HepG2 (cell line): ENCODE measurements around the gene PPM1F. TPM values are rescaled to one million over a fixed set of nuclear protein-coding genes. Genes with fewer than 3 reads are reported as not detected.

Source experiments
- ATAC-seq: fragments of 200-7000 bp; cut with Tn5 transposase; 3 replicates; pipeline ENCODE4 v1.9.1; 2020; ENCODE audit warnings: mild to moderate bottlenecking, moderate library complexity
- BruUV-seq: library from RNA; stranded (reverse); fragments of 400-500 nt; replicated peaks from 2 replicates; lab custom pipeline; 2021; lab: Mats Ljungman, UMichigan
- CTCF ChIA-PET: fragments of 300-600 bp; formaldehyde crosslinking; extraction: SDS; loops from one replicate; lab custom pipeline; 2021; ENCODE audit warnings: low total read pairs, inconsistent platforms, low intra/inter-chr PET ratio; lab: Yijun Ruan, JAX
- POLR2A ChIA-PET: fragments of 350-600 bp; sonication (Branson Sonifier 250); formaldehyde crosslinking; loops from one replicate; lab custom pipeline; 2020; ENCODE audit warnings: antibody characterized with exemption, inconsistent platforms; lab: Yijun Ruan, JAX
- DNase-seq: peaks from one replicate; pipeline ENCODE4 v3.0.0-alpha.2; 2015; ENCODE audit warnings: low spot score
- FAIRE-seq: peaks from 3 replicates; lab custom pipeline; 2011; peaks lifted over from hg19 to GRCh38; lab: Jason Lieb, UNC
- H2AFZ ChIP-seq: one replicate; pipeline ENCODE4 v1.6.1; 2011; ENCODE audit warnings: low read length, inconsistent platforms
- H3K27ac ChIP-seq: fragments of 300-600 bp; 3 replicates; pipeline ENCODE4 v1.8.0; 2011; ENCODE audit warnings: mixed run types, mild to moderate bottlenecking, mixed read lengths, low read length, inconsistent platforms; ENCODE audit not compliant: insufficient read depth; ENCODE audit errors: extremely low read length
- H3K27me3 ChIP-seq, 2 experiments: fragments of 200-600 bp in 1 of 2; 2 replicates in 1 of 2; 3 replicates in 1 of 2; pipeline versions ENCODE4 v1.6.0 to v1.8.0; 2011; ENCODE audit warnings: low read length in 2 of 2, mild to moderate bottlenecking in 2 of 2, moderate library complexity in 2 of 2, inconsistent platforms in 1 of 2; ENCODE audit not compliant: insufficient read depth in 2 of 2, control insufficient read depth in 1 of 2
- H3K36me3 ChIP-seq, 2 experiments: fragments of 200-600 bp in 1 of 2; replicated peaks in 1 of 2; 2 replicates in 1 of 2; 3 replicates in 1 of 2; pipeline versions ENCODE4 v1.5.1 to v1.8.0; 2011; ENCODE audit warnings: low read length in 2 of 2, inconsistent platforms in 1 of 2; ENCODE audit not compliant: insufficient read depth in 2 of 2, control insufficient read depth in 1 of 2
- H3K4me1 ChIP-seq: 2 replicates; pipeline ENCODE4 v1.5.1; 2012; ENCODE audit warnings: low read length, inconsistent platforms; ENCODE audit not compliant: insufficient read depth
- H3K4me2 ChIP-seq: 2 replicates; pipeline ENCODE4 v1.6.0; 2011; ENCODE audit warnings: low read depth, low read length, inconsistent platforms
- H3K4me3 ChIP-seq, 3 experiments: fragments of 200-600 bp in 1 of 3; sonication (generic), shearing (Covaris generic) in 1 of 3; replicated peaks in 1 of 3; 2 replicates each; pipeline ENCODE4 v1.5.1; 2011 to 2016; ENCODE audit warnings: low read length in 3 of 3, inconsistent platforms in 2 of 3, low read depth in 2 of 3, mild to moderate bottlenecking in 2 of 3, control low read depth in 1 of 3, mixed read lengths in 1 of 3; ENCODE audit not compliant: insufficient read depth in 1 of 3
- H3K79me2 ChIP-seq: one replicate; pipeline ENCODE4 v1.6.1; 2011; ENCODE audit warnings: low read length, inconsistent platforms; ENCODE audit not compliant: insufficient read depth
- H3K9ac ChIP-seq: 2 replicates; pipeline ENCODE4 v1.6.0; 2011; ENCODE audit warnings: mild to moderate bottlenecking, low read depth, low read length, inconsistent platforms; ENCODE audit not compliant: insufficient read depth
- H3K9me3 ChIP-seq: 2 replicates; pipeline ENCODE4 v1.5.1; 2012; ENCODE audit warnings: mild to moderate bottlenecking, low read length
- H4K20me1 ChIP-seq: 2 replicates; pipeline ENCODE4 v1.6.0; 2011; ENCODE audit warnings: inconsistent platforms, mild to moderate bottlenecking, low read length, moderate library complexity; ENCODE audit not compliant: insufficient read depth
- AHR ChIP-seq: IDR thresholded peaks from 2 replicates; pipeline ENCODE4 v1.6.1; 2018; ENCODE audit warnings: missing genetic modification reagents, missing compliant biosample characterization
- ARID3A ChIP-seq: IDR thresholded peaks from 2 replicates; pipeline ENCODE4 v1.6.1; 2012; ENCODE audit warnings: low read depth, low read length, improper control_type of control experiment
- ATF2 ChIP-seq: sonication (generic); formaldehyde crosslinking; IDR thresholded peaks from 2 replicates; pipeline ENCODE4 v1.4.0; 2020; ENCODE audit warnings: missing genetic modification reagents
- GZF1 ChIP-seq: sonication (generic); formaldehyde crosslinking; IDR thresholded peaks from 2 replicates; pipeline ENCODE4 v1.5.1; 2020; ENCODE audit warnings: mild to moderate bottlenecking, missing genetic modification reagents
- MTA1 ChIP-seq: sonication (generic); formaldehyde crosslinking; IDR thresholded peaks from 2 replicates; pipeline ENCODE4 v1.4.0; 2020; ENCODE audit warnings: missing genetic modification reagents, mild to moderate bottlenecking, borderline replicate concordance
- NPAS2 ChIP-seq: sonication (generic); formaldehyde crosslinking; IDR thresholded peaks from 2 replicates; pipeline ENCODE4 v1.8.0; 2022; ENCODE audit warnings: mild to moderate bottlenecking, missing genetic modification reagents, borderline replicate concordance
- PAX8 ChIP-seq: sonication (generic); formaldehyde crosslinking; IDR thresholded peaks from 2 replicates; pipeline ENCODE4 v1.8.0; 2022; ENCODE audit warnings: mild to moderate bottlenecking, missing genetic modification reagents, borderline replicate concordance
- TBP ChIP-seq: sonication (generic); formaldehyde crosslinking; IDR thresholded peaks from 2 replicates; pipeline ENCODE4 v1.5.0; 2020; ENCODE audit warnings: missing genetic modification reagents
- TRAFD1 ChIP-seq: sonication (generic); formaldehyde crosslinking; IDR thresholded peaks from 2 replicates; pipeline ENCODE4 v1.5.1; 2020; ENCODE audit warnings: missing genetic modification reagents, mild to moderate bottlenecking, borderline replicate concordance
- ZNF546 ChIP-seq: sonication (generic); formaldehyde crosslinking; conservative IDR thresholded peaks from 2 replicates; pipeline ENCODE4 v1.8.1; 2023; ENCODE audit warnings: mild to moderate bottlenecking, missing genetic modification reagents
- ZNF570 ChIP-seq: sonication (generic); formaldehyde crosslinking; IDR thresholded peaks from 2 replicates; pipeline ENCODE4 v1.4.0; 2020; ENCODE audit warnings: mild to moderate bottlenecking, missing genetic modification reagents, borderline replicate concordance
- ZNF770 ChIP-seq: sonication (generic); formaldehyde crosslinking; IDR thresholded peaks from 2 replicates; pipeline ENCODE4 v1.5.0; 2020; ENCODE audit warnings: mild to moderate bottlenecking, missing genetic modification reagents
- WGBS: methylation state at CpG from one replicate; pipeline ENCODE4 v1.1.6; 2017; ENCODE audit warnings: low lambda C conversion rate; 5-methylcytosine and 5-hydroxymethylcytosine counted together
- in situ Hi-C: cut with HindIII; loops from 2 replicates; pipeline ENCODE4 v1.10.0; 2017; ENCODE audit warnings: low pct_unique_long_range_greater_than_20kb; ENCODE audit not compliant: extremely low pct_ligation_motif_present
- intact Hi-C: fragments of 100-400 bp; cut with micrococcal nuclease; formaldehyde crosslinking; loops from one replicate; pipeline ENCODE4 v1.10.0; 2022; ENCODE audit not compliant: unreplicated experiment
- polyA plus RNA-seq, 8 experiments: library from polyadenylated mRNA; depleted of rRNA in 3 of 8; stranded (reverse) in 7 of 8; unstranded in 1 of 8; fragments of >200 nt; fragmentation: Illumina TruSeq in 4 of 8; extraction: Trizol in 4 of 8; gene quantifications; 2 replicates each; pipeline versions ENCODE4 v1.2.1 to v1.2.3, GENCODE V29; 2011 to 2016; ENCODE audit warnings: low read depth in 4 of 8, missing spikeins in 1 of 8, mixed read lengths in 1 of 8; ENCODE audit not compliant: insufficient read depth in 1 of 8
- total RNA-seq, 5 experiments: library from RNA; depleted of rRNA; stranded (reverse); fragments of >200 nt; fragmentation: Illumina TruSeq; extraction: Trizol; gene quantifications; 2 replicates each; pipeline ENCODE4 v1.2.3, GENCODE V29; 2016; ENCODE audit warnings: low read depth in 1 of 5

Gene PPM1F
- total and polyA plus RNA-seq, 2 of the 13 experiments (the other 11 are each of a cell fraction or from before 2014, with no cell fraction given), result 11.0 to 19.6 TPM

- Histone ChIP-seq H3K4me3 (no peak overlapping the region), H3K9me3 (no peaks in the 10 kb centered on the region), H3K36me3 (peaks cover 16 to 38% of the 10 kb centered on the region in 2 experiments; a peak in 3 of 5 replicates), H3K4me2 (no peak overlapping the region), H3K27me3 (no peaks in the 10 kb centered on the region), H2AFZ (no peak overlapping the region), H3K4me1 (no peaks in the 10 kb centered on the region), H3K79me2 (no peaks in the 10 kb centered on the region), H3K27ac (no peak overlapping the region), H3K9ac (no peak overlapping the region), H4K20me1 (no peaks in the 10 kb centered on the region)
- ChIA-PET POLR2A (no interaction called here), CTCF (no interaction called here)
- 88% methylated on average over 4 of the region's 18 CpGs for WGBS
- ATAC-seq, result no peak
- no TSS peak for BruUV-seq
- FAIRE-seq, result no peak
- intact Hi-C loops, result no loop called here
- DNase-seq, result no peak
- in situ Hi-C loops, result no loop called here
- no peak for TF ChIP-seq ZNF570 (CRISPR knock-in tag)
- no peak for TF ChIP-seq MTA1 (CRISPR knock-in tag)
- no peak for TF ChIP-seq TBP (CRISPR knock-in tag)
- no peak for TF ChIP-seq NPAS2 (CRISPR knock-in tag)
- TF ChIP-seq TRAFD1 (CRISPR knock-in tag), result no peak
- TF ChIP-seq ZNF770 (CRISPR knock-in tag), result no peak
- no peak for TF ChIP-seq GZF1 (CRISPR knock-in tag)
- TF ChIP-seq AHR (CRISPR knock-in tag), result no peak
- TF ChIP-seq ZNF546 (CRISPR knock-in tag), result no peak
- TF ChIP-seq ATF2 (CRISPR knock-in tag), result no peak
- no peak for TF ChIP-seq ARID3A
- TF ChIP-seq PAX8 (CRISPR knock-in tag), result no peak
Measured at GRCh38 chr22:21959274-21960074, 6.8 kb upstream of the PPM1F start.
